PC-3 (cell line): ENCODE results near the gene SH3GL2. TPM values are rescaled to one million over a fixed set of nuclear protein-coding genes. Genes with fewer than 3 reads are reported as not detected.

Experiments
- ATAC-seq: fragments of 200-7000 bp; cut with Tn5 transposase; 2 replicates; pipeline ENCODE4 v1.9.1; 2020; ENCODE audit warnings: mild to moderate bottlenecking, moderate library complexity
- BruUV-seq: library from RNA; stranded (reverse); fragments of 400-500 nt; replicated peaks from 2 replicates; lab custom pipeline; 2021; lab: Mats Ljungman, UMichigan
- CTCF ChIA-PET: fragments of 300-600 bp; sonication (Branson Sonifier 250); formaldehyde crosslinking; loops from one replicate; lab custom pipeline; 2022; ENCODE audit warnings: antibody characterized with exemption; lab: Charles Lee
- POLR2A ChIA-PET: fragments of 300-600 bp; sonication (Branson Sonifier 250); formaldehyde crosslinking; loops from one replicate; lab custom pipeline; 2022; ENCODE audit warnings: antibody characterized with exemption; ENCODE audit not compliant: unreplicated experiment; lab: Charles Lee
- DNase-seq: peaks from one replicate; pipeline ENCODE4 v3.0.0-alpha.2; 2015
- H2AFZ ChIP-seq: fragments of 300-600 bp; sonication (generic); 2 replicates; pipeline ENCODE4 v1.6.0; 2016; ENCODE audit warnings: antibody characterized with exemption, low read length
- H3F3A ChIP-seq: fragments of 300-600 bp; sonication (generic); one replicate; pipeline ENCODE4 v1.6.0; 2017; ENCODE audit warnings: antibody characterized with exemption, low read length, control low read depth, mild to moderate bottlenecking; ENCODE audit not compliant: unreplicated experiment
- H3K27ac ChIP-seq: fragments of 300-600 bp; sonication (generic); 2 replicates; pipeline ENCODE4 v1.5.1; 2016; ENCODE audit warnings: mild to moderate bottlenecking, low read length
- H3K27me3 ChIP-seq: fragments of 300-600 bp; sonication (generic); 2 replicates; pipeline ENCODE4 v1.6.1; 2016; ENCODE audit warnings: low read length, mixed read lengths
- H3K36me3 ChIP-seq: fragments of 300-600 bp; sonication (generic); 2 replicates; pipeline ENCODE4 v1.6.1; 2016; ENCODE audit warnings: low read depth, mixed run types, low read length, mixed read lengths
- H3K4me1 ChIP-seq: fragments of 300-600 bp; sonication (generic); 2 replicates; pipeline ENCODE4 v1.5.1; 2016; ENCODE audit warnings: low read length; ENCODE audit not compliant: insufficient read depth
- H3K4me2 ChIP-seq: fragments of 300-600 bp; sonication (generic); 2 replicates; pipeline ENCODE4 v1.6.0; 2016; ENCODE audit warnings: low read length
- H3K4me3 ChIP-seq: fragments of 300-600 bp; sonication (generic); 2 replicates; pipeline ENCODE4 v1.5.1; 2016; ENCODE audit warnings: mild to moderate bottlenecking, low read length, mixed read lengths
- H3K79me2 ChIP-seq: fragments of 300-600 bp; sonication (generic); 2 replicates; pipeline ENCODE4 v1.6.1; 2017; ENCODE audit warnings: low read length, mixed read lengths
- H3K9ac ChIP-seq: fragments of 300-600 bp; sonication (generic); 2 replicates; pipeline ENCODE4 v1.6.0; 2016; ENCODE audit warnings: mild to moderate bottlenecking, low read length
- H3K9me2 ChIP-seq: fragments of 300-600 bp; sonication (generic); replicated peaks from 2 replicates; pipeline ENCODE4 v1.6.1; 2016; ENCODE audit warnings: mixed run types, low read length, mixed read lengths
- H3K9me3 ChIP-seq: fragments of 300-600 bp; sonication (generic); 2 replicates; pipeline ENCODE4 v1.6.1; 2016; ENCODE audit warnings: low read length, mixed read lengths
- H4K20me1 ChIP-seq: fragments of 300-600 bp; sonication (generic); 2 replicates; pipeline ENCODE4 v1.6.1; 2016; ENCODE audit warnings: low read length, mixed read lengths
- EZH2 ChIP-seq: fragments of 300-600 bp; sonication (generic); IDR thresholded peaks from one replicate; pipeline ENCODE4 v1.6.1; 2017; ENCODE audit warnings: antibody characterized with exemption, mild to moderate bottlenecking, low read length; ENCODE audit not compliant: unreplicated experiment
- EZH2phosphoT487 ChIP-seq: fragments of 300-600 bp; sonication (generic); IDR thresholded peaks from 2 replicates; pipeline ENCODE4 v1.6.1; 2018; ENCODE audit warnings: mild to moderate bottlenecking, antibody characterized with exemption, low read length, borderline replicate concordance
- intact Hi-C: fragments of 100-400 bp; cut with micrococcal nuclease; formaldehyde crosslinking; loops from 2 replicates; pipeline ENCODE4 v1.9.0; 2023
- total RNA-seq: library from RNA; depleted of rRNA; stranded (reverse); fragments of >200 nt; gene quantifications from 2 replicates; pipeline ENCODE4 v1.2.3, GENCODE V29; 2014
- TF ChIP-seq, protein P1 (sequence below): fragments of 300-600 bp; sonication (generic); conservative IDR thresholded peaks from 2 replicates; pipeline ENCODE4 v1.5.1; 2017; ENCODE audit warnings: antibody characterized with exemption, low read depth, mild to moderate bottlenecking, low read length

Gene SH3GL2
- total RNA-seq, 1 experiment from 2014 or later = 2.9 TPM

DNA sequence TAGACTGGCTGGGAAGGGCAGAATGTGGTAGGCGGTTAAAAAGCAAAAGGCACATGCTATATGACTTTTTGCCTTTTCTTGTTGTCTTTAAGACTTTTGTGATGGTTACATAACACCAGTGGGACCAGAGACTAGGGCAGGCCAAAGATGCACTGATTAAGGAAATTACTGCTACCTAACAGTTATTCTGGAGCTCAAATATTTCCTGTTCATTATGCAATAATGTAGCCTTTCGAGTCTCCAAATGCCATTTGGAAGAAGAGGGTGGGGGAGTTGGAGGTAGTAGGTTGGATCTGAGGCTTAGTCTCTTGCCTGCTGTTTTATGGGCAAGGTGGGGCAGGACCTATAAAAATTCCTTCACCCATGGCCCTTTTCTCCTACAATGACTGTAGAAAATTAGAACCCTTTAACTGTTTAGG is 51.7 kb downstream of the SH3GL2 start:
- Histone ChIP-seq H3K79me2 (no peaks in the 10 kb centered on the region), H2AFZ (no peak overlapping the region), H3K27ac (peak overlapping the region; percentile 39), H3K4me2 (peak overlapping the region; percentile 57; the same call in 1 of the 2 replicates), H3K4me3 (no peak overlapping the region), H3K4me1 (peaks cover 43% of the 10 kb centered on the region), H3K9me3 (no peaks in the 10 kb centered on the region), H3K9ac (no peak overlapping the region), H3K36me3 (no peaks in the 10 kb centered on the region), H3K27me3 (no peaks in the 10 kb centered on the region), H3K9me2 (no peaks in the 10 kb centered on the region; the same call in 1 of the 2 replicates), H3F3A (no peaks in the 10 kb centered on the region), H4K20me1 (no peaks in the 10 kb centered on the region)
- no TSS peak for BruUV-seq
- intact Hi-C loops = loop anchor here (10.0 kb wide), 1 partner anchor 114 kb away; no protein-coding TSS in a partner anchor
- TF ChIP-seq EZH2phosphoT487 (no peak), EZH2 (no peak)
- TF ChIP-seq, protein P1, sequence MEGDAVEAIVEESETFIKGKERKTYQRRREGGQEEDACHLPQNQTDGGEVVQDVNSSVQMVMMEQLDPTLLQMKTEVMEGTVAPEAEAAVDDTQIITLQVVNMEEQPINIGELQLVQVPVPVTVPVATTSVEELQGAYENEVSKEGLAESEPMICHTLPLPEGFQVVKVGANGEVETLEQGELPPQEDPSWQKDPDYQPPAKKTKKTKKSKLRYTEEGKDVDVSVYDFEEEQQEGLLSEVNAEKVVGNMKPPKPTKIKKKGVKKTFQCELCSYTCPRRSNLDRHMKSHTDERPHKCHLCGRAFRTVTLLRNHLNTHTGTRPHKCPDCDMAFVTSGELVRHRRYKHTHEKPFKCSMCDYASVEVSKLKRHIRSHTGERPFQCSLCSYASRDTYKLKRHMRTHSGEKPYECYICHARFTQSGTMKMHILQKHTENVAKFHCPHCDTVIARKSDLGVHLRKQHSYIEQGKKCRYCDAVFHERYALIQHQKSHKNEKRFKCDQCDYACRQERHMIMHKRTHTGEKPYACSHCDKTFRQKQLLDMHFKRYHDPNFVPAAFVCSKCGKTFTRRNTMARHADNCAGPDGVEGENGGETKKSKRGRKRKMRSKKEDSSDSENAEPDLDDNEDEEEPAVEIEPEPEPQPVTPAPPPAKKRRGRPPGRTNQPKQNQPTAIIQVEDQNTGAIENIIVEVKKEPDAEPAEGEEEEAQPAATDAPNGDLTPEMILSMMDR = no peak
- POLR2A ChIA-PET = no interaction called here
- CTCF ChIA-PET = interaction anchor here (0.5 kb wide), 1 partner anchor 11 kb away, joined by 4 read pairs; no protein-coding TSS in a partner anchor
- ATAC-seq = peak; percentile 81
- DNase-seq = peak; percentile 83

DNA sequence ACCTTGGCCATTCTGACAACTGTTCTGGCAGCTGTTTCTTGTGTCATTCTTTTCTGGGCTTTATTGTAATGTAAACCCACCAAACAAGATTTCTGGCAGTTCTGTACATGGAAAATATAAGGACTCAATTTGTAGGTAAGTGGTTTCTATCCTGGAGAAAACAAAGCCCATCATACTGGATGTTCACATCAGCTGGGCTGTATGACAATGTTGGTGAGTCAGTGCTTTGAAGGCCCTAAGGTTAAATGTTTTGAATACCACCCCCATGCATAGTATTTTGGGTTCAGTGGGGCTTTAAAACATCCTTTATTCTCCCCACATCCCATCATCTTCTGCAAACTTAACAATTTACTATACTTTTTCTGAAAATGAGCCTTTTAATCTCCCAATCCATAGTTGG is 52.5 kb downstream of the SH3GL2 start:
- ChIA-PET CTCF (no interaction called here), POLR2A (no interaction called here)
- Histone ChIP-seq H3K9me3 (no peaks in the 10 kb centered on the region), H3K9ac (no peak overlapping the region), H3K79me2 (no peaks in the 10 kb centered on the region), H3K27me3 (no peaks in the 10 kb centered on the region), H2AFZ (no peak overlapping the region), H3K4me1 (peaks cover 37% of the 10 kb centered on the region), H3F3A (no peaks in the 10 kb centered on the region), H3K4me3 (peak overlapping the region; percentile 23; the same call in 1 of the 2 replicates), H3K4me2 (peak overlapping the region; percentile 57), H4K20me1 (no peaks in the 10 kb centered on the region), H3K27ac (peak overlapping the region; percentile 57), H3K9me2 (no peaks in the 10 kb centered on the region; the same call in 1 of the 2 replicates), H3K36me3 (no peaks in the 10 kb centered on the region)
- DNase-seq = peak; percentile 50
- BruUV-seq = no TSS peak
- ATAC-seq = peak; percentile 41
- intact Hi-C loops = loop anchor here (10.0 kb wide), 1 partner anchor 113 kb away; no protein-coding TSS in a partner anchor
- TF ChIP-seq EZH2 = no peak
- no peak for TF ChIP-seq EZH2phosphoT487
- TF ChIP-seq, protein P1 = no peak

GRCh38 chr9:17632994-17633393 is 54.1 kb downstream of the SH3GL2 start:
- BruUV-seq = no TSS peak

More at GRCh38 chr9:17632994-17633393, 54.1 kb downstream of the SH3GL2 start:
- Histone ChIP-seq H2AFZ (no peak overlapping the region), H3K79me2 (no peaks in the 10 kb centered on the region), H3K36me3 (no peaks in the 10 kb centered on the region), H3K4me2 (no peak overlapping the region), H3K9me2 (no peaks in the 10 kb centered on the region; the same call in 1 of the 2 replicates), H3F3A (no peaks in the 10 kb centered on the region), H3K9ac (no peak overlapping the region), H3K4me3 (no peak overlapping the region), H3K4me1 (peaks cover 39% of the 10 kb centered on the region), H3K27me3 (no peaks in the 10 kb centered on the region), H4K20me1 (no peaks in the 10 kb centered on the region), H3K9me3 (no peaks in the 10 kb centered on the region), H3K27ac (no peak overlapping the region)
- ATAC-seq (no peak), DNase-seq (peak; percentile 8)
- ChIA-PET CTCF (no interaction called here), POLR2A (no interaction called here)
- intact Hi-C loops = loop anchor here (10.0 kb wide), 1 partner anchor 112 kb away; no protein-coding TSS in a partner anchor
- TF ChIP-seq, protein P1 = no peak
- no peak for TF ChIP-seq EZH2phosphoT487
- TF ChIP-seq EZH2 = no peak
